Cardiac fibroblast (primary cell): Measurements from ENCODE around the gene PLIN1.
A peak's percentile ranks its signal among the peaks of the same experiment; 100 is the strongest.

Experiments
- DNase-seq, 2 donors: peaks; one replicate each; pipeline versions ENCODE4 v3.0.0 to v3.0.0-alpha.2; 2010; ENCODE audit warnings: low read depth in 2 of 2
- H3K4me3 ChIP-seq, 2 donors: replicated peaks in 1 of 2; 1 replicate in 1 of 2; 2 replicates in 1 of 2; pipeline ENCODE4 v1.5.1; 2011; ENCODE audit warnings: low read depth in 2 of 2, low read length in 2 of 2, mild to moderate bottlenecking in 2 of 2, moderate library complexity in 1 of 2
- TF ChIP-seq, protein P1 (sequence below): IDR thresholded peaks from one replicate; pipeline ENCODE4 v1.5.1; 2011; ENCODE audit warnings: low read depth, mild to moderate bottlenecking, low read length, inconsistent platforms

PLIN1 gene

DNA sequence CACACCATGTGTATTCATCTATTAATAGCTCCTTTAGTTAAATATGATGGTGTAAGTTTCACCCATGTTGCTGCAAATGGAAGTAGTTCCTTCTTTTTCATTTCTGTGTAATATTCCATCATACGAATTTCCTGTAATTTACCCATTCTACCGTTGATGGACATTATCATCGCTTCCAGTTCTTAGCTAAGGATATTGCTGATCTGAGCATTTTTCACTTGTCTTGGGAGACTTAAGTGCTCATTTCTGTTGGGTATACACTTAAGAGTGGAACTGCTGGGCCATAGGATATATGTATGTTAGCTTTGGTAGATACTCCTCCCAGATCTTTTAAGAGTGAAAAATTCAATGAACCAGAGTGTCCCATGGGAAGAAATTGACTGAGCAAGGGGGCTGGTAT, 11.0 kb downstream of the PLIN1 start:
- H3K4me3 ChIP-seq: no peak overlapping the region
- TF ChIP-seq, protein P1, sequence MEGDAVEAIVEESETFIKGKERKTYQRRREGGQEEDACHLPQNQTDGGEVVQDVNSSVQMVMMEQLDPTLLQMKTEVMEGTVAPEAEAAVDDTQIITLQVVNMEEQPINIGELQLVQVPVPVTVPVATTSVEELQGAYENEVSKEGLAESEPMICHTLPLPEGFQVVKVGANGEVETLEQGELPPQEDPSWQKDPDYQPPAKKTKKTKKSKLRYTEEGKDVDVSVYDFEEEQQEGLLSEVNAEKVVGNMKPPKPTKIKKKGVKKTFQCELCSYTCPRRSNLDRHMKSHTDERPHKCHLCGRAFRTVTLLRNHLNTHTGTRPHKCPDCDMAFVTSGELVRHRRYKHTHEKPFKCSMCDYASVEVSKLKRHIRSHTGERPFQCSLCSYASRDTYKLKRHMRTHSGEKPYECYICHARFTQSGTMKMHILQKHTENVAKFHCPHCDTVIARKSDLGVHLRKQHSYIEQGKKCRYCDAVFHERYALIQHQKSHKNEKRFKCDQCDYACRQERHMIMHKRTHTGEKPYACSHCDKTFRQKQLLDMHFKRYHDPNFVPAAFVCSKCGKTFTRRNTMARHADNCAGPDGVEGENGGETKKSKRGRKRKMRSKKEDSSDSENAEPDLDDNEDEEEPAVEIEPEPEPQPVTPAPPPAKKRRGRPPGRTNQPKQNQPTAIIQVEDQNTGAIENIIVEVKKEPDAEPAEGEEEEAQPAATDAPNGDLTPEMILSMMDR: no peak
- DNase-seq: no peak

DNA sequence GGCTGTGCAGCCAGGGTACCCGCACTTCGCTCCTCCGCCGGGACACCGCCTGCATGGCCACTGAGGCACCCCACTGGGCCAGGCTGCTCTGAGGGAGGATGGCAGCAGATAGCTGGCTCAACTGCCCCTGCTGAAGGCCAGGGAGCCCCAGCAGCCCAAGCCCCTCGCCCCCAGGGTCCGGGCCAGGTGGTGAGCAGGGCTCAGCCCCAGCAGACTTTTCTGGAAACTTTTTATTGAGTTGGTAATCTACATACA, 11.5 kb downstream of the PLIN1 start:
- no peak overlapping the region for H3K4me3 ChIP-seq
- TF ChIP-seq, protein P1: no peak
- DNase-seq: no peak

DNA sequence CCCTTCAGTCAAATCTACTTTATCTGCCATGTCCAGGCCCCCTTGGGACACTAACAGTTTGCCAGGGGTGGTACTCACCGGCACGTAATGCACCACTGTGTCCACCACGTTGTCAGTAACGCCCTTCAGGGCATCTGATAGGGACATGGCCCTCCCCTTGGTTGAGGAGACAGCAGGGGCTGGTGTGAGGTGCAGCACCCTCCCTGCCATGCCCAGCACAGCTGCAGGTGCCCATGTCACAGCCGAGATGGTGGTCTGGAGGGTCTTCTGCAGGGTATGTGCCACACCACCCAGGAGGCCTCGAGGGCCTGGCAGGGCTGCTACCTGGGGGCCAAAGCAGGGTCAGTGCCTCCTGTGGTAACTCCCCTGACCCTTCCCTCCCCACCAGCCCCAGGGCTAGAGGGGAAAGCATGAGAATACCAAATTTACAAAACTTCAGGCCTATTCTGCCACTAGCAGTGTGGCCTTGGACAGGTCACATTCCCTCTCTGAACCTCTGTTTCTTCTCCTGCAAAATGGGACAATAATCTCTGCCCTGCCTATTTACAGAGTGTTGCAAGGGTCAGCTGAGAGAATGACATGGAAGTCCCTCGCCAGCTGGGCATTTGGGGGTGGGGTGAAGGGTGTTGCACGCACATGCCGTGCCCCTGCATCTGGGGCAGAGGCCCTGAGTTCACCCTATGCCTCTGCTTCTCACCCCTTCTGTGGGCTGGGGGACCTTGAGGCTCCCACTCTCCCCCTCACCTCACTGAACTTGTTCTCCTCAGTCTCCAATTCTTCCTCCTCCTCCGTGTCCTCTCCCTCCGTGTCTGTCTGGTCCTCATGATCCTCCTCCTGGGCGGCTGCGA, 12.1 kb downstream of the PLIN1 start:
- no peak overlapping the region for H3K4me3 ChIP-seq
- DNase-seq: no peak
- TF ChIP-seq, protein P1: no peak

DNA sequence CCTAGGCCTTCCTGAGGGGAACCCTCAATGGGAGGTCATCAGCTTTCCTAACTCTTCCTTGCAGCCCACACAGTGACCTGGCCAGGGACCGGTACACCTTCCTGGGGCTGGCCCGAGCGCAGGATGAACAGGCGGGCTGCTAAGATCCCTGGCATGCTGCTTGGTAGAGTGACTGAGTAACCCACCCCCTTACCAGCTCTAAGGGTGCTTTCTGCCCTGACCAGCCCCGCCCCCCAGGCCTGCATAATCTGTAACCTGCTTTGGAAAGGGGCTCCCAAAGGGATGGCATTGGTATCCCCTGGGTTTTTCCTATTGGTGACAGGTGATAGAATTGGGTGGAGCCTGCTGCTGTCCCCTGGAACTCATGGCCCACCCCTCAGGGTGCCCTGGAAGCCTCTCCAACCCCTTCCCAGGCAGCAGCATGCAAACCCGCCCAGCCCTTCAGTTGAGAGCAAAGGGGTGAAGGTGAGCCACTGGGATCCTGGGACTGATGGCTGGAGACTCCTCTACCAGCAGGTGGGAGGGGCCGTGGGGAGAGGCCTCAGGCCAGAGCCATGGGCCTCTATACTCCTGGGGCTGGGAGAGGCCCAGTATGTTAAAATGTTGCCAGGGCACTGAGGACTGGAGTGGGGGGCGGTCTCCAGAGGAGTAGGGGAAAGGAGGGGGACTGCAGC, 12.8 kb downstream of the PLIN1 start:
- peak overlapping the region in 1 of 2 donors; percentile 2 for H3K4me3 ChIP-seq
- TF ChIP-seq, protein P1: no peak
- no peak for DNase-seq

DNA sequence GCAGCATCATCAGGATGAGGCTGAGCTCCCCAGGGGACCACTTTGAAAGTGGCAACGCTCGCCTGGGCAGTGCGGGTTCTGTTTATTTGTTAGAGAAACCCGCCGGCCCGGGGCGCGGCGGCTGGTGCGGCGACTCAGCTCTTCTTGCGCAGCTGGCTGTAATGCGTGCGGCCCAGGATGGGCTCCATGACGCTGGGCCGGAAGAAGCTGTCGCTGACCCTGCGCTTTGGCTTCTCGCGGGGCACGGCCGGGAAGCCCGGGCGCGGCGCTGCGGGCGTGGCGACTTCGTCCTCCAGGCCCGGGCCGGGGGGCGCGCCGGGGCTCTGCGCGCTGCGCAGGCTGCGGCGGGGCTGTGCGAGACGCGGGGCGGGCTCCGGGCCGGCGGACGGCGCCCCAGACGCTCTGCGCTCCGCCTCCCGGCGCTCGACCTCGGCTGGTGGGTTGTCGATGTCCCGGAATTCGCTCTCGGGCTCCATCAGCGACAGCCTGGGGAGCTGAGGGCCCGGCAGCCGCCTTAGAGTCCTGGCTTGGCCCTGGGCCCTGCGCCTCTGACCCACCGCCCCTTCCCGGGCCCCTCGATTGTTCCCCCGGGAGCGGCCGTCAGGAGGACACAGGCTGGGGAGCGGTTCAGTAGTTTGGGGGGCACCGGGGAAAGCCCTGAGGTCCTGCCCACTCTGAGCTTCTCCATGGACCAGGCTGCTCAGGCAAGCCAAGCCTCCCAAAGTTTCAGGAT, 13.6 kb downstream of the PLIN1 start:
- TF ChIP-seq, protein P1: no peak
- peak overlapping the region; percentile 8 to 30 for H3K4me3 ChIP-seq

DNA sequence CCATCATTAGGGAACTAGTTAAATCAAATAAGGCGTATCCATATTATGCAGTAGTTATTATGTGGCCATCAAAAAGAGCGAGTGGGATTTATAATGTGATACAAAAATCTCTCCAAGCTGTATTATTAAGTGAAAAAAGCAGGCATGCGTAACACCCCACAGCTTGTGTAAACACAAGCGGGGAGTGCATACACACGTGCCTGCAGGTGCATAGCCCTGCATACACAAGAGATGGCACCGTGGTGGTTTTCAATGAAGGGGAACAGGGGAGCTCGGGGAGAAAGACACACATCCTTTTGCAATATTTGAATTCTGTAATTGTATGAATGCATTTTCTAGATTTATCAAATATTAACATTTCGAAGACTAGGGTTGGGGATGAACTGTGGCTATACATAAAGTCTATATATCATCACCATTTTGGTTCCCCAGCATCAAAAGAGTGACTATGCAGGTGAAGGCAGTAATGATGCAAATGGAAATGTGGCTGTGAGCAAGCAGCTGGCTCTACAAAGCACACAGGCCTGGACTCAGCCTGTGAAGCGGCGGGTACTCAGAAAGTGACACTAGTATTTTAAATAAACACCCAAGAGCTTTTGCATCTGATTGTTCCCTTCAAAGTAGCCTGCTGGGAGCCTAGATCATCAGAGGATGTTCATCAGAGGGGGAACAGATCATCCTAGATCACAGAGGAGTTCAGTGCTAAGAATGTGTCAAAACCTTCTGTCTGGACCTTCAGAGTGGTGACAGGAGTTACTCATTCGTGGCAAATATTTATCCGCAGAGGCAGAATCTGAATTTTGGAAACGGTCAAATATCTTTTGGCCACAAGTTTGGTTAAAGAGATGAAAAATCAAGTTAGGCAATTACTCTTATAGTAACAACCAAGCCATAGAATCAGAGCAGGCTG, 14.5 kb downstream of the PLIN1 start:
- TF ChIP-seq, protein P1: no peak
- peak in 1 of 2 donors; percentile 18 for DNase-seq

More for the DNA sequence above, 13.6 kb downstream of the PLIN1 start:
- peak; percentile 57 to 68 for DNase-seq

More for the DNA sequence above, 14.5 kb downstream of the PLIN1 start:
- H3K4me3 ChIP-seq: no peak overlapping the region
